Mucosa of stomach (tissue), 1 donor: Measurements from ENCODE around the gene DMAC1.

ENCODE experiments used
- H3K27me3 ChIP-seq: one replicate; pipeline ENCODE4 v1.7.0; 2013; ENCODE audit warnings: mild to moderate bottlenecking, low read length; ENCODE audit not compliant: control insufficient read depth, insufficient read depth
- H3K36me3 ChIP-seq: one replicate; pipeline ENCODE4 v1.7.0; 2013; ENCODE audit warnings: low read length; ENCODE audit not compliant: control insufficient read depth, insufficient read depth
- H3K4me1 ChIP-seq: one replicate; pipeline ENCODE4 v1.7.0; 2013; ENCODE audit warnings: mild to moderate bottlenecking, low read length; ENCODE audit not compliant: control insufficient read depth, insufficient read depth
- H3K4me3 ChIP-seq: one replicate; pipeline ENCODE4 v1.7.0; 2013; ENCODE audit warnings: low read length
- H3K9ac ChIP-seq: one replicate; pipeline ENCODE4 v1.7.0; 2013; ENCODE audit warnings: mild to moderate bottlenecking, low read length, moderate library complexity
- H3K9me3 ChIP-seq: one replicate; pipeline ENCODE4 v1.7.0; 2013; ENCODE audit warnings: mild to moderate bottlenecking, low read length, moderate library complexity; ENCODE audit not compliant: control insufficient read depth
- donor health status: Pancreatic carcinoma.

Gene DMAC1

GRCh38 chr9:7811677-7812076 lies 12.1 kb upstream of the DMAC1 start:
- no peak overlapping the region for H3K4me3 ChIP-seq
- H3K9me3 ChIP-seq, result no peaks in the 10 kb centered on the region
- H3K9ac ChIP-seq, result no peak overlapping the region
- H3K27me3 ChIP-seq, result no peaks in the 10 kb centered on the region
- no peaks in the 10 kb centered on the region for H3K36me3 ChIP-seq
- H3K4me1 ChIP-seq, result no peaks in the 10 kb centered on the region

DNA sequence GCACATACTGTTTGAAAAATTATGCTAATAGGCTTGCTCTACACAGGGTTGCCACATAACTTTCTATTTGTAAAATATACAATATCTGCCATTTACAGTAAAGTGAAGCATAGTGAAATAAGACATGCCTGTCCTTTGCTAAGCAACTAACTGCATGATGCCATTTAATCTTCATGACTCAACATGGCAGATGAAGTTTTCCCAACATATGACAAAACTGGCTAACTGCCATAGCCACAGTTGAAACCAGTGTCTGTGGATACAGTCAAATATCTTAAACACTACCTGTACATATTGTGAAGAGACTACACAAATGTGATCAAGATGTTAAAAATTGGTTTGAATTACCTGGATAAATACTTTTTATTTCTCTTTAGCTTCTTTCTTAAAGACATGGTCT lies 3.1 kb upstream of the DMAC1 start:
- H3K9ac ChIP-seq, result no peak overlapping the region
- no peaks in the 10 kb centered on the region for H3K27me3 ChIP-seq
- H3K4me3 ChIP-seq, result no peak overlapping the region
- H3K36me3 ChIP-seq, result no peaks in the 10 kb centered on the region
- no peaks in the 10 kb centered on the region for H3K4me1 ChIP-seq
- H3K9me3 ChIP-seq, result no peaks in the 10 kb centered on the region

GRCh38 chr9:7799944-7800285 lies 337 bp upstream of the DMAC1 start:
- H3K4me3 ChIP-seq, result no peak overlapping the region
- H3K36me3 ChIP-seq, result no peaks in the 10 kb centered on the region
- H3K9me3 ChIP-seq, result no peaks in the 10 kb centered on the region
- H3K9ac ChIP-seq, result no peak overlapping the region
- H3K4me1 ChIP-seq, result no peaks in the 10 kb centered on the region
- H3K27me3 ChIP-seq, result no peaks in the 10 kb centered on the region

- no peak overlapping the region for H3K4me3 ChIP-seq
- no peaks in the 10 kb centered on the region for H3K27me3 ChIP-seq
- no peak overlapping the region for H3K9ac ChIP-seq
- H3K4me1 ChIP-seq, result peaks cover 8% of the 10 kb centered on the region
- no peaks in the 10 kb centered on the region for H3K9me3 ChIP-seq
- no peaks in the 10 kb centered on the region for H3K36me3 ChIP-seq
Observed at GRCh38 chr9:7794196-7794595, 5.4 kb downstream of the DMAC1 start.

GRCh38 chr9:7791394-7791793 lies 8.2 kb downstream of the DMAC1 start:
- Histone ChIP-seq H3K4me3 (no peak overlapping the region), H3K27me3 (no peaks in the 10 kb centered on the region), H3K9ac (no peak overlapping the region), H3K4me1 (peaks cover 8% of the 10 kb centered on the region), H3K9me3 (no peaks in the 10 kb centered on the region), H3K36me3 (no peaks in the 10 kb centered on the region)

DNA sequence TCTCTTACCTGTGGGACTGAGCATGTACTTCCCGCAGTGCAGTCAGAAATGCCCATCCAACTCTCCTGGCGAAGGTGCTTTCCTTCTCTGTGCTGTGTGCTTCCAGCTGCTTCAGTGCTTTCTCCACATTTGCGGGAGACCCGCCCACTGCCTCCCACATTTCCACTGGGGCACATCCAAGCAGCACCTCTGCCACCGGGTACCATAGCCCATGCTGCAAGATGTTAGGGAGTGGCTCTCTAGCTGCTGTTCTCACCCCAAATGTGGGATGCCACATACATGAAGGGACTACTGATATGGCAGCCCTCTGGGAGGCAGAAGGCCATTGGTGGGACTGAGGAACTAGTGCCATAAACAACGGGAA lies 8.8 kb downstream of the DMAC1 start:
- Histone ChIP-seq H3K27me3 (no peaks in the 10 kb centered on the region), H3K36me3 (no peaks in the 10 kb centered on the region), H3K9me3 (no peaks in the 10 kb centered on the region), H3K9ac (no peak overlapping the region), H3K4me3 (no peak overlapping the region), H3K4me1 (peaks cover 8% of the 10 kb centered on the region)

DNA sequence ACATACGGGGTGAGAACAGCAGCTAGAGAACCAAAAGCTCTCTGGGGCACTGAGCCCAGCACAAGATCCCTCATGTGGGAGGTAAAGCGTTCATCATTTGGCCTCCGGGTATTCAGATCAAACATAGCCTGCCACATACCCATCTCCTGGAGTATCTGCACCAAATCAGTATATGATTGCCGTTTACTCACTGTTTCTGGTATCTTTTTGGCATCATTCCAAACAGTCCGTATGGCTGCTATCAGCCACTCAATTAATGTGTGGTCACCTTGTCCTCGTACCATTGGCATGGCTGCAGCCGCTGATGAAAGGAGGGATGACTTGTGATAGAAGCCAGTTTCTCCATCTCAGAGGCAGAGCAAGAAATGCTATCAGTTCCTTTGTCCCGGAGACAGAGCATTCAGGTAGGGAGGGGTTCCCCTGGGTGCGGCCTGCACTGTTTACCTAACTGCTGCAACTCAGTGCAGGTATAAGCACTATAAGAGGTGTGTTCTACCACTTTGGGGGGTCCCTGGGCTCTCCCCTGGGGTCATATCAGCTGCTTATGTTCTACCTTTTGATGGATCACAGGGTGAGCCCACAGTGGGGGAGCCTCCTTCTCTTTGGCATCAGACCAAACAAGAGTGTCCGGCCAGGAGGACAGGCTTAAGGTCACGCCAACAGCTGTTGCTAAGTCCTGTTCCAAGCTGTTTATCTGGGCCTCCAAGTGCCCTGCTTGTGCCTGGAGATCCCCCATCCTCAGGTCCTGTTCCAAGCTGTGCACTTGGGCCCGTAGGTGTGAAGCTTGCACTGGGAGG lies 9.4 kb downstream of the DMAC1 start:
- H3K9ac ChIP-seq, result no peak overlapping the region
- H3K4me1 ChIP-seq, result peaks cover 8% of the 10 kb centered on the region

GRCh38 chr9:7788772-7789171 lies 10.8 kb downstream of the DMAC1 start:
- Histone ChIP-seq H3K9me3 (no peaks in the 10 kb centered on the region), H3K9ac (no peak overlapping the region), H3K36me3 (no peaks in the 10 kb centered on the region), H3K4me3 (no peak overlapping the region), H3K27me3 (no peaks in the 10 kb centered on the region), H3K4me1 (peaks cover 8% of the 10 kb centered on the region)

More for the DNA sequence above, 9.4 kb downstream of the DMAC1 start:
- Histone ChIP-seq H3K9me3 (no peaks in the 10 kb centered on the region), H3K36me3 (no peaks in the 10 kb centered on the region), H3K4me3 (no peak overlapping the region), H3K27me3 (no peaks in the 10 kb centered on the region)

GRCh38 chr9:7785813-7786212 lies 13.8 kb downstream of the DMAC1 start:
- no peaks in the 10 kb centered on the region for H3K27me3 ChIP-seq
- H3K9ac ChIP-seq, result no peak overlapping the region
- no peak overlapping the region for H3K4me3 ChIP-seq
- peaks cover 8% of the 10 kb centered on the region for H3K4me1 ChIP-seq
- no peaks in the 10 kb centered on the region for H3K9me3 ChIP-seq
- no peaks in the 10 kb centered on the region for H3K36me3 ChIP-seq

GRCh38 chr9:7784472-7784871 lies 15.1 kb downstream of the DMAC1 start:
- H3K36me3 ChIP-seq, result no peaks in the 10 kb centered on the region
- no peak overlapping the region for H3K9ac ChIP-seq
- no peak overlapping the region for H3K4me3 ChIP-seq
- H3K4me1 ChIP-seq, result no peaks in the 10 kb centered on the region
- H3K27me3 ChIP-seq, result no peaks in the 10 kb centered on the region
- H3K9me3 ChIP-seq, result no peaks in the 10 kb centered on the region

- Histone ChIP-seq H3K4me1 (no peaks in the 10 kb centered on the region), H3K36me3 (no peaks in the 10 kb centered on the region), H3K27me3 (no peaks in the 10 kb centered on the region)
Observed at GRCh38 chr9:7783635-7784063, 15.9 kb downstream of the DMAC1 start.

GRCh38 chr9:7782400-7783120 lies 17.0 kb downstream of the DMAC1 start:
- Histone ChIP-seq H3K9ac (no peak overlapping the region), H3K36me3 (no peaks in the 10 kb centered on the region), H3K27me3 (no peaks in the 10 kb centered on the region), H3K4me1 (no peaks in the 10 kb centered on the region), H3K4me3 (no peak overlapping the region), H3K9me3 (no peaks in the 10 kb centered on the region)

More at GRCh38 chr9:7783635-7784063, 15.9 kb downstream of the DMAC1 start:
- no peak overlapping the region for H3K9ac ChIP-seq
- no peak overlapping the region for H3K4me3 ChIP-seq
- H3K9me3 ChIP-seq, result no peaks in the 10 kb centered on the region
